Measurements from ENCODE around the gene ARHGEF12.

DNA sequence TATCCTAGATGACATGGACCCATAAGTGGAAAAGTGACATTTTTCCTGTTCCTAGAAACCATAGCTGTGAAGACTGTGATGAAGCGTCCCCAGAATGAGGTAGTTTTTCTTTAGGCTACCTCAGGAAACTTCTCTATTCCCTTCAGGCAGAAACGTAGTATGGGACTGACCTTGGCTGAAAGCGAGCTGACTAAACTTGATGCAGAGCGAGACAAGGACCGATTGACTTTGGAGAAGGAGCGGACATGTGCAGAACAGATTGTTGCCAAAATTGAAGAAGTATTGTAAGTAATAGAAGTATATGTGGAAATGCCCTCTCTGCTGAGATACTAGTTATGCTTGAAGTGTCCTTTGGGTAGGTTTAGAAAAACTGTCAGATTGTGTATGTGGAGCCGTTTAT lies 110.6 kb downstream of the ARHGEF12 start:
- TF ChIP-seq, protein P1, sequence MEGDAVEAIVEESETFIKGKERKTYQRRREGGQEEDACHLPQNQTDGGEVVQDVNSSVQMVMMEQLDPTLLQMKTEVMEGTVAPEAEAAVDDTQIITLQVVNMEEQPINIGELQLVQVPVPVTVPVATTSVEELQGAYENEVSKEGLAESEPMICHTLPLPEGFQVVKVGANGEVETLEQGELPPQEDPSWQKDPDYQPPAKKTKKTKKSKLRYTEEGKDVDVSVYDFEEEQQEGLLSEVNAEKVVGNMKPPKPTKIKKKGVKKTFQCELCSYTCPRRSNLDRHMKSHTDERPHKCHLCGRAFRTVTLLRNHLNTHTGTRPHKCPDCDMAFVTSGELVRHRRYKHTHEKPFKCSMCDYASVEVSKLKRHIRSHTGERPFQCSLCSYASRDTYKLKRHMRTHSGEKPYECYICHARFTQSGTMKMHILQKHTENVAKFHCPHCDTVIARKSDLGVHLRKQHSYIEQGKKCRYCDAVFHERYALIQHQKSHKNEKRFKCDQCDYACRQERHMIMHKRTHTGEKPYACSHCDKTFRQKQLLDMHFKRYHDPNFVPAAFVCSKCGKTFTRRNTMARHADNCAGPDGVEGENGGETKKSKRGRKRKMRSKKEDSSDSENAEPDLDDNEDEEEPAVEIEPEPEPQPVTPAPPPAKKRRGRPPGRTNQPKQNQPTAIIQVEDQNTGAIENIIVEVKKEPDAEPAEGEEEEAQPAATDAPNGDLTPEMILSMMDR (IDR thresholded peaks at IDR 0.05; ENCODE audit: insufficient read depth, low read depth, low read length), result no peak
- no peak for TF ChIP-seq EZH2 (IDR thresholded peaks at IDR 0.05; ENCODE audit: insufficient read depth, low read length)
